Gastroesophageal sphincter (tissue), 4 donors: ENCODE data around the gene RRP15. TPM values are rescaled to one million over a fixed set of nuclear protein-coding genes. Genes with fewer than 3 reads are reported as not detected.

Experiments
- ATAC-seq: fragments of 150-250 bp; one replicate; pipeline ENCODE4 v1.9.1; 2016; ENCODE audit warnings: mild to moderate bottlenecking, moderate library complexity
- H3K27ac ChIP-seq, 4 donors: fragments of 200-600 bp; sonication (generic) in 3 of 4; 1 replicate in 3 of 4; 2 replicates in 1 of 4; pipeline ENCODE4 v1.5.1; 2016 to 2019
- H3K27me3 ChIP-seq: fragments of 200-600 bp; sonication (generic); one replicate; pipeline ENCODE4 v1.5.1; 2019
- H3K36me3 ChIP-seq, 2 donors: fragments of 200-600 bp; sonication (generic); one replicate each; pipeline ENCODE4 v1.5.1; 2019; ENCODE audit warnings: control low read depth in 1 of 2
- H3K4me1 ChIP-seq, 3 donors: fragments of 200-600 bp; sonication (generic); 1 replicate in 2 of 3; 2 replicates in 1 of 3; pipeline ENCODE4 v1.5.1; 2016 to 2019; ENCODE audit warnings: control low read depth in 2 of 3
- H3K4me3 ChIP-seq, 2 donors: fragments of 200-600 bp; sonication (generic); one replicate each; pipeline ENCODE4 v1.5.1; 2019; ENCODE audit warnings: mild to moderate bottlenecking in 1 of 2, moderate library complexity in 1 of 2
- H3K9me3 ChIP-seq, 3 donors: fragments of 200-600 bp; sonication (generic); one replicate each; pipeline ENCODE4 v1.5.1; 2017 to 2019; ENCODE audit warnings: control low read depth in 2 of 3
- CTCF ChIP-seq, 4 experiments: fragments of 200-600 bp in 2 of 4; fragments of 450-650 bp in 2 of 4; sonication (generic) in 1 of 4; IDR thresholded peaks; one replicate each; pipeline ENCODE4 v1.5.1; 2017 to 2019; ENCODE audit warnings: antibody characterized with exemption in 4 of 4, mild to moderate bottlenecking in 2 of 4, moderate library complexity in 2 of 4
- EP300 ChIP-seq: sonication (generic); formaldehyde crosslinking; IDR thresholded peaks from one replicate; pipeline ENCODE4 v1.6.1; 2017; ENCODE audit warnings: antibody characterized with exemption, mild to moderate bottlenecking
- POLR2A ChIP-seq, 2 donors: fragments of 450-650 bp; IDR thresholded peaks; one replicate each; pipeline ENCODE4 v1.6.1; 2017; ENCODE audit warnings: antibody characterized with exemption in 2 of 2, mild to moderate bottlenecking in 2 of 2, moderate library complexity in 1 of 2
- POLR2AphosphoS5 ChIP-seq: sonication (generic); formaldehyde crosslinking; IDR thresholded peaks from one replicate; pipeline ENCODE4 v1.6.1; 2017; ENCODE audit warnings: antibody characterized with exemption
- WGBS, 2 donors: methylation state at CpG; one replicate each; pipeline ENCODE4 v1.1.5; 2018; ENCODE audit warnings: low coverage in 1 of 2; 5-methylcytosine and 5-hydroxymethylcytosine counted together
- small RNA-seq, 4 donors: library from RNA; depleted of rRNA; stranded (forward); fragments of <200 nt; gene quantifications; one replicate each; pipeline ENCODE3, GENCODE V24; 2016
- total RNA-seq, 4 donors: library from RNA; depleted of rRNA; stranded (reverse); fragments of >200 nt; gene quantifications; one replicate each; pipeline ENCODE4 v1.1.0, GENCODE V29; 2016

RRP15 gene
- total RNA-seq, 4 donors from 2014 or later: 7.0 to 13.5 (median 9.4) TPM

GRCh38 chr1:218383681-218384080 is 98.6 kb downstream of the RRP15 start:
- Histone ChIP-seq H3K27me3 (no peaks in the 10 kb centered on the region), H3K36me3 (no peaks in the 10 kb centered on the region), H3K27ac (no peak overlapping the region), H3K4me1 (peaks cover 4 to 16% (median 11%) of the 10 kb centered on the region in 3 donors), H3K4me3 (no peak overlapping the region), H3K9me3 (no peaks in the 10 kb centered on the region)
- TF ChIP-seq POLR2AphosphoS5 (no peak), CTCF (IDR thresholded peaks at IDR 0.05) (no peak), POLR2A (IDR thresholded peaks at IDR 0.05) (no peak), EP300 (no peak)
- 79 to 81% methylated on average over 8 of the region's 8 CpGs for WGBS, 2 donors
- no peak for ATAC-seq

- no peaks in the 10 kb centered on the region for H3K27me3 ChIP-seq
- no peak for ATAC-seq
- peaks cover 4 to 15% (median 11%) of the 10 kb centered on the region in 3 donors for H3K4me1 ChIP-seq
- 42 to 50% methylated on average over 1 to 3 of the region's 6 CpGs for WGBS, 2 donors
- no peak overlapping the region for H3K27ac ChIP-seq
- no peak overlapping the region for H3K4me3 ChIP-seq
- no peak for TF ChIP-seq CTCF (IDR thresholded peaks at IDR 0.05)
- TF ChIP-seq POLR2AphosphoS5: no peak
- TF ChIP-seq POLR2A (IDR thresholded peaks at IDR 0.05): no peak
- TF ChIP-seq EP300: no peak
- H3K9me3 ChIP-seq: no peaks in the 10 kb centered on the region
- H3K36me3 ChIP-seq: no peaks in the 10 kb centered on the region
Observed at GRCh38 chr1:218384581-218384993, 99.5 kb downstream of the RRP15 start.

Small RNA genes within 50 kb of the gene (small RNA-seq; reads per million reads assigned to genes)
- 0 reads per million in 4 donors for gene AC096638.1

Other genes with a start within 250 kb of the RRP15 start
- 1 to 10 TPM; 3.3 to 9.4 (median 6.8) TPM for gene TGFB2, start 60.0 kb downstream of the RRP15 start, total RNA-seq